ENCODE data around the gene SKI.

SKI gene

GRCh38 chr1:2298685-2299084 lies 70.6 kb downstream of the SKI start:
- no peak for DNase-seq

DNA sequence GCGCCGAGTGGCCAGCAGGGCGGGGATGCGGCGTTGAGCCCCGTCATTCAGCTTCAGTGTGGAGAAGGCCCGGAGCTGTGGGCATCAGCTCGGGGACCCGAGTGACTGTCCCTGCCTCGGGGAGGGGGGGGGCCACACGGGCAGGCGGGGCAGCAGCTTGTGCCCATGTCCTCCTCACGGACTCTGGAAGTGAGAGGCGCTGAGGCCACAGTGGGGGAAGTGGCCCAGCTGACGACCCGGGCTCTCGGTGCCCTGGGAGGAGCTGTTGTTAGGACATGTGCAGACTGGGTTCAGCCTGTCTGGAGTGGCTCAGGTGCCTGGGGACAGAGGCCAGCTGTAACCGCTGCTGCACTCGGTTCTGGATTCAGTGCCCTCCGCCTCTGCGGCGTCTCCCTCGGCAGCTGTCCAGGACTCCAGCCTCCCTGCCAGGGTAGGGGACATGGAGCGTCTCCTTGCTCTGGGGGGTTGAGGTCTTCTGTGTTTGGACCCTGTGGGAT lies 71.1 kb downstream of the SKI start:
- DNase-seq = no peak

DNA sequence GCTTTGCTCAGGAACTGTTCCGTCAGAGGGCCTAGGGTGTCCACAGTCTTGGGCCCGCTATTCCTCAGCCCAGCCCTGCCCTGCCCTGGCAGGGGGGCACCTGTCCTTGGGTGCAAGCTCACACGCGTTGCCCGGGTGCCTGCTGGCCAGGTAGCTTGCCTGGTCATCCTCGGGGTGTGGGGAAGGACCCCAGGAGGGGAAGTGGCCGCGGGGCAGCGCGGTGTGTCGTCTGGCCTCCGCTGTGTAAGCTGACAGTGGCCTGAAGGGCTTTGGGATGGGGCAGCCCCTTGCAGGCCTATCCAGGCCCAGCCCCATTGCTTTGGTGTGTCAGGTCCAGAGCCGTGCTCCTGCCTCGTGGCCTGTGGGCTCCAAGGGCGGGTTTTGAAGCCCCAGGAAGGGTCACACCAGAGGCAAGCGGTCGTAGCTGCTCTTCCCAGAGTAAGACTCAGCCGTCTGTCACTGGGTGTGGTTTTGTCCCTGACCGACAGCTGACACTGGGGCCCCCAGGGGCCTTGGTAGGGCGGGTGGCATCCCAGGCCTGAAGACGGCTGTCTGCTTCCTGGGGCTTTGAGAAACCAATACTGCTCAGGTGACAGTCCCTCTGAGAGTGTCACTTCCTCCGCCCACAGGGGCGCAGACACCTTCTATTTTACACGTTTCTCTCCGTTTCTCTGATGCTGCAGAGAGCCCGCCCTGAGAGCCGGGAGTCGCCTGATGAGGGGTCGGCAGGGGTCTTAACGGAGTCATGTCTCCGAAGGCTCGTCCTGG lies 72.1 kb downstream of the SKI start:
- DNase-seq = no peak

- DNase-seq = no peak
Observed at GRCh38 chr1:2300851-2301606, 72.9 kb downstream of the SKI start.

DNA sequence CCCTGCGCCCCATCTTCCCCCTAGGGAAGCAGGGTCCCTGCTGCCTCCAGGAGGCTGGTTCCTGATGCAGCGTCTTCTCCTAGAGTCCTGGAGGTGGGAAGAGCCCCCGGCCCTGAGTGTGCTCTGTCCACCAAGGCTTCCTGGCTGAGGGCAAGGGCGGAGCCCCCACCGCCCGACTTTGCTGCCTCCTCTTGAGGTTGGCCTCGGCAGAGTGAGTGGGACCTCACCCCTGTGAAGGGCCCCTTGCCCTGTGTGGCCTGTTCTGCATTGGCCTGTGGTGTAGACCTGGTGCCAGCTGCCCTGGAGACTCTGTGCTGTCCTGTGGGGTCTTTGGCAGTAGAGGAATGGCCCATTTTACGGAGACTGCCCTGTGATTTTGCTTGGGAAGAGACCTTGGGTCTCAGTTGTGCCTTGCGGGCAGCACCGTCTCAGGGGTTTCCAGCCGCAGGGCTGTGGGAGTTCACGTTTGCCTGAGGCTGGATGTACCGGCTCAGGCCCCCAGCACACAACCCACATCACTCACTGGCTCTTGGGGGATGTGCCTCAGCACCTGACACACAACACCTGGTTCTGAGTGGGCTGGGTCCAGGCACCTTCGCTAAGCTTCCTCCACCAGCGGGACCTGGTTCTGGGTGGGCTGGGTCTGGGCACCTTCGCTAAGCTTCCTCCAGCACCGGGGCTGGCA lies 73.6 kb downstream of the SKI start:
- no peak for DNase-seq

- no peak for DNase-seq
Observed at GRCh38 chr1:2302292-2302925, 74.3 kb downstream of the SKI start.

GRCh38 chr1:2303016-2303775 lies 75.1 kb downstream of the SKI start:
- DNase-seq = no peak

DNA sequence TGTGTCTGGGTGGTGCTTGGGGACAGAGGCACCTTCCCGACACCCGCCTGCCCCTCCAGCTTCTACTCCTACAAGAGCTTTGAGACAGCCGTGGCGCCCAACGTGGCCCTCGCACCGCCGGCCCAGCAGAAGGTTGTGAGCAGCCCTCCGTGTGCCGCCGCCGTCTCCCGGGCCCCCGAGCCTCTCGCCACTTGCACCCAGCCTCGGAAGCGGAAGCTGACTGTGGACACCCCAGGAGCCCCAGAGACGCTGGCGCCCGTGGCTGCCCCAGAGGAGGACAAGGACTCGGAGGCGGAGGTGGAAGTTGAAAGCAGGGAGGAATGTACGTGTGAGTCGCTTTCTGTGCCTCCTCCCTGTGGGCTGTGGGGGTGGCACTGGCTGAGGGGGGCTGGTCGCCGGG lies 75.7 kb downstream of the SKI start:
- no peak for DNase-seq

GRCh38 chr1:2304282-2304681 lies 76.2 kb downstream of the SKI start:
- DNase-seq = no peak

DNA sequence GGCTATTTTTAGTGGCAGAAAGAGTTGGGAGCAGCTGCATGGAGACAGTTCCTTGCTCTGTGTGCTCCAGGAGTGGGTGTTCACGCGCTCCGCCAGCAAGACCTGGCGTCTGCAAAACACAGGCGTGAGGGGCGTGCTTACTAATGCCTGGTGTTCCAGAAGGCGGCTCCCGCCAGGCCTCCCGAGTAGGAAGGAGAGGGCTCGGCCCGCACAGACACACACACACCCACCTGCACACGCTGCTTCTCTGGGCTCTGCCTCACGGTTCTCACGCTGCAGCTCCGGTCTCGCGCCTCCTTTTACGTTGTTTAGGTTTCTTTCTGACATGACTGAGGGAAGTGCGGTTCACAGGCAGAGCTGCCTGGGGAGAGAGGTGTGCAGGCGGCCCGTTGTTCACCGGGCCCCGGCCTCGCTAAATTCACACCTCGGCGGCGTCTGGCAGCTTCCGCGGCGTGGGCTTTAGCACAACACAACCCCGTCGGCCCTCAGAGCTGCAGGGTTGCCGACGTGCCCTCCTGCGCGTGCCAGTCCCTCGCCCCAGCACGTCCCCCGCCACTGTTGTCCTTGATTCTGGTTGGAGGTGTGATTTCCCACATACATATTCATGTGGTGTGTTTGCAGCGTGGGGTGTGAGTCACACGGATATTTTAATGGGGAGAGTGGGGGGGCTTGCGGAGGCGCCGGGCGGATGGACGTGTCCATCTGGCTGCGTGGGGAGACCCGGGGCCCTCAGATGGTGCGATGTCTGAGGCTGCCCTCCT lies 77.0 kb downstream of the SKI start:
- no peak for DNase-seq

DNA sequence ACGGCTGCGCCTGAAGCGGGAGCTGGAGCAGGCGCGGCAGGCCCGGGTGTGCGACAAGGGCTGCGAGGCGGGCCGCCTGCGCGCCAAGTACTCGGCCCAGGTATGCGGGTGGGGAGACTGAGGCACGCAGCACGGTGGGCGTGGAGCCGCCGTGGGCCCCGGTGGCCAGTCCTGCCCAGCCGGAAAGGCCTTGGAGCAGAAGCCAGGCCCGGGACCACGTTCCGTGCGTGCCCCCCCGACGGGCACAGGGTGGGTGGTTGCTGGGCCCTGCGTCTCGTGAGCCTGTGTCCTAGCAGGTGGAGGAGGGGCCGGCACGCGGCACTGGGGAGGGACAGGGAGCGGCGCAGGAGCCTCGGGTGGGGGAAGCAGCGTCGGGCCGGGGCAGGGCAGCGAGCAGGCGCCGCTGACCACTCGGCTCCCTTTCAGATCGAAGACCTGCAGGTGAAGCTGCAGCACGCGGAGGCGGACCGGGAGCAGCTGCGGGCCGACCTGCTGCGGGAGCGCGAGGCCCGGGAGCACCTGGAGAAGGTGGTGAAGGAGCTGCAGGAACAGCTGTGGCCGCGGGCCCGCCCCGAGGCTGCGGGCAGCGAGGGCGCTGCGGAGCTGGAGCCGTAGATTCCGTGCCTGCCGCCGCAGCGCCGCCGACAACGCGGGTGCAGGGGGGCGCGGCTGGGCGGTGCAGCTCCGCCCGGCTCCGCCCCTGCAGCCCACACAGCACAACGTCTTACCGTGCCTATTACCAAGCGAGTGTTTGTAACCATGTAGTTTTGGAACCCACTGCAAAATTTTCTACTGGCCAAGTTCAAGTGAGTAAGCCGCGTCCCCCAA lies 78.2 kb downstream of the SKI start:
- DNase-seq = no peak

DNA sequence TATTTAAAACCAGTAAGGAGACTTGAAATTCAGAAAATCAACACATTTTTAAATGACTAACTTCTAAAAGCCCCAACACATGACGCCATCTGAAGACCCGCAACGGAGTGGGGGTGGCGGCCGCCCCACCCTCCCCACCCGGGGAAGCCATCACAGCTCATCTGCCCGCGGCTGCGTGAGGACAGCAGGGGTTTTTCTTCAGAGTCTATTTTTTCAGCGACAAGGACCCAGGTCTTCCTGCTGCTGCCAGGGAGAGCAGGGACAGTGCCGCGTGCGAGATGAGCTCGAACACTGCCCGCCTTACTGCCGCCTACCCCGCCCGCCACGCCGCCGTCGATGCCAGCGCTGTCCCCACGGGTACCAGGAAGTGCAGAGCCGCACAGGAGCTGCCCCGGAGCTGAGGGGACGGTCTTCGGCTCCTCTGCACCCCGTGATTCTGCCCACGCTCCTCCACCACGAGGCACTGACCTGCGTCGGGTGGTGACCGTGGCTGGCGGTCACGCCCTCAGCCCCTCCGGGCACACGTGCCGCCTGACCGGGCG lies 79.0 kb downstream of the SKI start:
- no peak for DNase-seq

DNA sequence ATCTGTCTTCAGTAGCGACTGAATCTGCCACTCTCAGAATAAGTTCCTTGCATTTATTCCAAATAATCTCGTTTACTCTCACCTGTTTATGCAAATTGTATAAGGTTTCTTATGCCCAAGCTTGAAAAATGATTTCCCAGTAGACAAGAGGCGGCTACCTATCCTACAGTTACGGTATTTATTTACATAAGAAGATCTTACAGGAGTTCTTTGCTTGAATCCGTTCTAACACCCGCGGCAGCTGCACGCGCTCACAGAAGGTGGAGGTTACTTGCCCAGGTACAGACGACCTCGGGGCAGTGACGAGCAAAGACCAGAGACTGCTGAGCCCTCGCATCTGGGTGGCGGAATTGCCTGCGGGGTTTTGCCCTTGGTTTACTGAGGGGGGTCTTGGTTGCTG lies 79.9 kb downstream of the SKI start:
- DNase-seq = no peak

DNA sequence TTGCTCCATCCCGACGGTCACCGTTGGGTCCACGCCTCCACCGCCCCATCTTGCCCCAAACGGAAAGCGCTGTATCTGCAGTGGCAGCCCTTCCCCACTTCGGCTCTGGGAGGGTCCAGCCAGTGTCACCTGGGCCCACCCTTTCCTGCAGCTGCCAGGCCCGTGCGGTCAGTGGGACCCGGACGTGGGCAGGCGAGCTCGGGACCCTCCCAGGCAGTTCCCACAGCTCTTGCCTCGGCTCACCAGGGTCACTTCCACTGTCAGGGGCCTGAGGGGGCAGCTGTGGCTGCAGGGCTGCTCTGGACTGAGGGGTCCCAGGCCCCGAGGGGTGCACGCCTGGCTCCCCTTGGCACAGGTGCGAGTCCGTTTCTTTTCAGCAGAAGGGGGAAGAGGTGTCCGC lies 80.7 kb downstream of the SKI start:
- no peak for DNase-seq

DNA sequence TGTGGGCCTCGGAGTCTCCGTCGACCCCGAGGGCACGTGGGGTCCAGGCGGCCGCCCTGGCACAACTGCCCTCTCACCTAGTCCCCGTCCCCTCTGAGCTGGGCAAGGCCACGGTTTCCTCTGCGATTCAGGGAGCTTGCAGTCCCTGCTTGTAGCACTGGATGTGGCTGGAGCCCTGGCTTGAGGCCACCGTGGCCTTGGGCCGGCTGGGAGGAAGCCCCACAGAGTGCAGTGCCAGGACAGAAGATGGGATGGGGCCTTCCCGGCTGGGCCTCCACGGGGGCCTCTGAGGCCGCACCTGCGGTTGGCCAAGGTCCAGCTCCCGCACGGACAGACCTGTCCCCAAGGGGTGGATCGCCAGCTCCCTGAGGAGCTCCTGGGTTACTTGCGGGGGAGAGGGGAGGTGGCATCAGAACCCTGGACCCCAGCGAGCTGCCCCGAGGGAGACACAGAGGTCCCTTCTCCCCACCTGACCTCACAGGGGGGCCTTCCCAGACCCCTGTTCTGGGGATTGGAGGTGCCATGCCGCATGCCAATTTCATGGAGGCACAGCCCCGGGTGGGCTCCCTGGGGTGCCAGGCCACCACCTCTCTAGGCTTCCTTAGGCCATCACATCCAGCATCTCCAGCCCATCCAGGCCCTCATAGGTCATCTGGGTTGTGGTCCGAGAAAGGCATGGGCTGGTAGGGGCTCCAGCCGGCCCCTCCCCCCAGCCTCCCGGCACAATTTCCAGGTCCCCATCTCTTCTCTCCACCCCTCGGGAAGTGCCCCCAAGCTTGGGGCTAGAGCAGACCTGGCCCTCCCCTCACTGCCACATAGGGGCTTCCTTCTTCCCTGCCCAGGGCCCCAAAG lies 82.4 kb downstream of the SKI start:
- DNase-seq = no peak

GRCh38 chr1:2311184-2312032 lies 83.3 kb downstream of the SKI start:
- peak; percentile 44 for DNase-seq

GRCh38 chr1:2312160-2312514 lies 84.0 kb downstream of the SKI start:
- no peak for DNase-seq

- peak; percentile 24 for DNase-seq
Observed at GRCh38 chr1:2312515-2313301, 84.6 kb downstream of the SKI start.

Data from NCI-H2171 (cell line).